ENCODE results near the gene USP32.
"Not testable (repeated sequence)": the region's sequence is repeated elsewhere in the genome, so short reads cannot be mapped to it uniquely, and the experiment has no call there.

GRCh38 chr17:60433021-60433997, 41.4 kb upstream of the USP32 start:
- TF ChIP-seq CTCF (IDR thresholded peaks at IDR 0.05; ENCODE audit: insufficient read depth, low read length, poor library complexity, severe bottlenecking); EZH2phosphoT487 (conservative IDR thresholded peaks at IDR 0.05; ENCODE audit: low read length): not testable (repeated sequence)

Data from SU-DHL-6 (cell line).